Transverse colon (tissue), 4 donors: ENCODE data around the gene CAMTA1. TPM values are rescaled to one million over a fixed set of nuclear protein-coding genes. Genes with fewer than 3 reads are reported as not detected.

Experiments
- DNase-seq: peaks from one replicate; pipeline ENCODE4 v3.0.0-alpha.2; 2019
- H3K27ac ChIP-seq, 4 donors: fragments of 200-600 bp; sonication (generic); 2 replicates each; pipeline ENCODE4 v1.5.1; 2016 to 2018; ENCODE audit warnings: inconsistent platforms in 4 of 4
- H3K27me3 ChIP-seq: fragments of 200-600 bp; sonication (generic); 2 replicates; pipeline ENCODE4 v1.5.1; 2017; ENCODE audit warnings: inconsistent platforms
- H3K36me3 ChIP-seq, 4 donors: fragments of 200-600 bp; sonication (generic); 2 replicates each; pipeline ENCODE4 v1.5.1; 2017 to 2019; ENCODE audit warnings: inconsistent platforms in 4 of 4
- H3K4me1 ChIP-seq, 4 donors: fragments of 200-600 bp; sonication (generic); 2 replicates each; pipeline ENCODE4 v1.5.1; 2017 to 2020; ENCODE audit warnings: inconsistent platforms in 4 of 4
- H3K4me3 ChIP-seq, 4 donors: fragments of 200-600 bp; sonication (generic); 1 replicate in 1 of 4; 2 replicates in 3 of 4; pipeline versions ENCODE4 v1.5.1 to v1.6.1; 2017 to 2019; ENCODE audit warnings: inconsistent platforms in 4 of 4
- H3K9me3 ChIP-seq, 2 donors: fragments of 200-600 bp; sonication (generic); 2 replicates each; pipeline ENCODE4 v1.5.1; 2017 to 2019; ENCODE audit warnings: inconsistent platforms in 2 of 2
- EP300 ChIP-seq: sonication (generic); formaldehyde crosslinking; IDR thresholded peaks from one replicate; pipeline ENCODE4 v1.6.1; 2017; ENCODE audit warnings: antibody characterized with exemption, low read depth
- POLR2A ChIP-seq: fragments of 450-650 bp; IDR thresholded peaks from one replicate; pipeline ENCODE4 v1.6.1; 2016; ENCODE audit warnings: antibody characterized with exemption, mild to moderate bottlenecking, moderate library complexity
- POLR2AphosphoS5 ChIP-seq, 3 donors: sonication (generic); formaldehyde crosslinking; IDR thresholded peaks; one replicate each; pipeline ENCODE4 v1.6.1; 2016; ENCODE audit warnings: antibody characterized with exemption in 3 of 3
- WGBS, 2 donors: methylation state at CpG; one replicate each; pipeline ENCODE4 v1.1.5; 2018; ENCODE audit warnings: low coverage in 1 of 2; 5-methylcytosine and 5-hydroxymethylcytosine counted together
- in situ Hi-C, 4 donors: fragments of 200-750 bp; cut with MboI; loops; one replicate each; pipeline versions ENCODE4 v1.15.0 to v1.15.1; 2017; ENCODE audit warnings: low sequenced_read_pairs in 3 of 4, low pct_ligation_motif_present in 1 of 4, low pct_unique_long_range_greater_than_20kb in 1 of 4
- intact Hi-C: fragments of 100-400 bp; cut with DNase I; formaldehyde crosslinking; loops from one replicate; pipeline ENCODE4 v1.15.1; 2023; ENCODE audit warnings: low total_unique reads
- total RNA-seq, 4 donors: library from RNA; depleted of rRNA; stranded (reverse); fragments of >200 nt; gene quantifications; one replicate each; pipeline ENCODE4 v1.1.0, GENCODE V29; 2016
- TF ChIP-seq, protein P1 (sequence below), 5 experiments: fragments of 200-600 bp in 3 of 5; fragments of 450-650 bp in 2 of 5; sonication (generic) in 3 of 5; IDR thresholded peaks; 1 replicate in 2 of 5; 2 replicates in 3 of 5; pipeline ENCODE4 v1.5.1; 2016 to 2017; ENCODE audit warnings: antibody characterized with exemption in 5 of 5, inconsistent platforms in 3 of 5, mild to moderate bottlenecking in 2 of 5, moderate library complexity in 1 of 5

CAMTA1 gene
- total RNA-seq, 4 donors from 2014 or later, result 93.8 to 268 (median 130) TPM

DNA sequence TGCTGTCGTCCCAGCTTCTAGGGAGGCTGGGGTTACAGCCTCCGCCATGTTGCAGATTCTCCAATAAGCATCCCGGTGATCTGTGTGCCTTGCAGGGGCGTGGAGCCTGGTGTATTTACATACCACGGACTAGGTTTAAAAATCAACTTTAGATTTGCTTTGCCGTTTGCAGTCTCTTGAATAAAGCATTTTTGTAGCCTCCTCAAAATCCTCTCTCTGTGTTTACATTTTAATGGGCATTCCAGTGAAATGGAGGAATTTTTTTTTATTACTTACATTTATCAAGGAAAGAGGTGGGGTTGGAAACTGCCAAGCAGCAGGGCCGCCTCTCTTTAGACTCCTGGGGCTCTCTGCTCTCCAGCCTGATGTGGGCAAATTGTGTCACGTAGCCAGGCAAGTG, 548.4 kb downstream of the CAMTA1 start:
- Histone ChIP-seq H3K27ac (peak overlapping the region; percentile 54 to 72 (median 70)), H3K4me1 (peaks cover 8 to 24% (median 13%) of the 10 kb centered on the region in 4 donors), H3K9me3 (no peaks in the 10 kb centered on the region), H3K27me3 (no peaks in the 10 kb centered on the region), H3K36me3 (no peaks in the 10 kb centered on the region), H3K4me3 (no peak overlapping the region)
- intact Hi-C loops (no loop called here), in situ Hi-C loops (no loop called here)
- DNase-seq, result no peak
- no peak for TF ChIP-seq POLR2A
- no peak for TF ChIP-seq POLR2AphosphoS5 (IDR thresholded peaks at IDR 0.05)
- TF ChIP-seq, protein P1, sequence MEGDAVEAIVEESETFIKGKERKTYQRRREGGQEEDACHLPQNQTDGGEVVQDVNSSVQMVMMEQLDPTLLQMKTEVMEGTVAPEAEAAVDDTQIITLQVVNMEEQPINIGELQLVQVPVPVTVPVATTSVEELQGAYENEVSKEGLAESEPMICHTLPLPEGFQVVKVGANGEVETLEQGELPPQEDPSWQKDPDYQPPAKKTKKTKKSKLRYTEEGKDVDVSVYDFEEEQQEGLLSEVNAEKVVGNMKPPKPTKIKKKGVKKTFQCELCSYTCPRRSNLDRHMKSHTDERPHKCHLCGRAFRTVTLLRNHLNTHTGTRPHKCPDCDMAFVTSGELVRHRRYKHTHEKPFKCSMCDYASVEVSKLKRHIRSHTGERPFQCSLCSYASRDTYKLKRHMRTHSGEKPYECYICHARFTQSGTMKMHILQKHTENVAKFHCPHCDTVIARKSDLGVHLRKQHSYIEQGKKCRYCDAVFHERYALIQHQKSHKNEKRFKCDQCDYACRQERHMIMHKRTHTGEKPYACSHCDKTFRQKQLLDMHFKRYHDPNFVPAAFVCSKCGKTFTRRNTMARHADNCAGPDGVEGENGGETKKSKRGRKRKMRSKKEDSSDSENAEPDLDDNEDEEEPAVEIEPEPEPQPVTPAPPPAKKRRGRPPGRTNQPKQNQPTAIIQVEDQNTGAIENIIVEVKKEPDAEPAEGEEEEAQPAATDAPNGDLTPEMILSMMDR (IDR thresholded peaks at IDR 0.05), result no peak
- WGBS, 2 donors, result 30 to 51% methylated on average over 7 to 8 of the region's 8 CpGs

DNA sequence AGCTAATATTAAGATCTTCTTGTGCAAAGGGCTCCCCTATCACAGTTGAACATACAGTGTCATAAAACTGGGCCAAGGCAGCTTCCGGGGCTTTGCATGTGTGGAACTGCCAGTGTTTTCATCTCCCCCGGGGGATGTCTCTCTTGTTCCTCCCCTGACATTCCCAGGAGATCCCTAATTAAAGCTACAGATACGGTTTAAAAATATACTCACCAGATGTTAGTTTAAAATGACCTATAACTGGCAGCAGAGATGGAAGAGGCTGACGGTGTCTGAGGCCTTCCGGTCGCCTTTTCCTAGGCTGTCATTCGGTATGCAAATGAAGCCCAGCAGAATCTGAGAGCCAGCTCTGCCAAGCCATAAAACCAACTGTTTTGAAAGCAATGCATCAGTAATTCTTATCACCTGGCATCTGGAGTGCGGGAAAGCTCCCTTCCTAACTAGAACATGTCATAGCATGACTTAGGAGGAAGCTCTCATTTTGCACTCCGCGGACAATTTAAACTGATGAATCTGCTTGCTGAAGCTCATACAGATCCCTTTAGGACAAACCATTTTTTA, 549.3 kb downstream of the CAMTA1 start:
- intact Hi-C loops, result no loop called here
- H3K9me3 ChIP-seq, result no peaks in the 10 kb centered on the region
- peaks cover 8 to 24% (median 13%) of the 10 kb centered on the region in 4 donors for H3K4me1 ChIP-seq
- DNase-seq, result peak; percentile 62
- peak overlapping the region; percentile 54 to 72 (median 70) for H3K27ac ChIP-seq
- WGBS, 2 donors, result 14 to 33% methylated on average over 3 to 10 of the region's 10 CpGs
- H3K36me3 ChIP-seq, result no peaks in the 10 kb centered on the region
- TF ChIP-seq POLR2AphosphoS5 (IDR thresholded peaks at IDR 0.05), result peak in 2 of 3 donors; percentile 16 to 38
- TF ChIP-seq, protein P1 (IDR thresholded peaks at IDR 0.05), result no peak
- TF ChIP-seq POLR2A, result no peak
- no peak for TF ChIP-seq EP300
- no peak overlapping the region for H3K4me3 ChIP-seq
- in situ Hi-C loops, result no loop called here
- H3K27me3 ChIP-seq, result no peaks in the 10 kb centered on the region

GRCh38 chr1:7335224-7335879, 550.1 kb downstream of the CAMTA1 start:
- 50 to 71% methylated on average over 4 to 13 of the region's 13 CpGs for WGBS, 2 donors
- Histone ChIP-seq H3K4me3 (no peak overlapping the region), H3K9me3 (no peaks in the 10 kb centered on the region), H3K4me1 (peaks cover 8 to 24% (median 13%) of the 10 kb centered on the region in 4 donors), H3K27me3 (no peaks in the 10 kb centered on the region), H3K36me3 (no peaks in the 10 kb centered on the region), H3K27ac (peak overlapping the region; percentile 54 to 72 (median 70))
- intact Hi-C loops, result no loop called here
- no peak for TF ChIP-seq EP300
- TF ChIP-seq POLR2A, result no peak
- TF ChIP-seq POLR2AphosphoS5 (IDR thresholded peaks at IDR 0.05), result no peak
- TF ChIP-seq, protein P1 (IDR thresholded peaks at IDR 0.05), result no peak
- in situ Hi-C loops, result no loop called here
- no peak for DNase-seq

DNA sequence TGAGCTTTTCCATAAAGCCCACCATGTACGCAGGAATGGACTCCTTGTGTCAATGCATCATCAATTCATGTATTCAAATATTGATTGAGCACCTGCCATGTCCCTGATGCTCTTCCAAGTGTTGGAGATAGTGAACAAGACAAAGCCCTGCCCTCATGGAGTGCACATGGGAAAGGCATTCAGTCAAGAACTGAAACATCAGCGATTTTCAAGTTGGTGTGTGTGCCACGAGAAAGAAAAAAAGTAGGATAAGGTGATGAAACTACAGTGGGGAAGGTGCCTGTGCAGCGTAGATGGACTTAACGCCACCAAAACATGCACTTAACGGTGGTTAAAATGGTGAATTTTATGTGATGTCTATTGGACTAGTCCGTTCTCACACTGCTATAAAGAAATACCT, 553.2 kb downstream of the CAMTA1 start:
- intact Hi-C loops, result no loop called here
- no peak for DNase-seq
- TF ChIP-seq EP300 (no peak), POLR2AphosphoS5 (IDR thresholded peaks at IDR 0.05) (no peak), POLR2A (no peak)
- TF ChIP-seq, protein P1 (IDR thresholded peaks at IDR 0.05), result no peak
- Histone ChIP-seq H3K36me3 (no peaks in the 10 kb centered on the region), H3K9me3 (no peaks in the 10 kb centered on the region), H3K4me3 (no peak overlapping the region), H3K4me1 (peaks cover 8 to 33% (median 14%) of the 10 kb centered on the region in 4 donors), H3K27ac (no peak overlapping the region), H3K27me3 (no peaks in the 10 kb centered on the region)
- in situ Hi-C loops, result no loop called here
- 83 to 91% methylated on average over 5 to 7 of the region's 7 CpGs for WGBS, 2 donors
